Sciatic nerve (tissue), 2 donors: ENCODE data around the gene ITPK1. TPM values are rescaled to one million over a fixed set of nuclear protein-coding genes. Genes with fewer than 3 reads are reported as not detected.

Experiments
- ATAC-seq: fragments of 200-7000 bp; cut with Tn5 transposase; one replicate; pipeline ENCODE4 v1.9.1; 2020; ENCODE audit warnings: mild to moderate bottlenecking, moderate library complexity
- DNase-seq: peaks from one replicate; pipeline ENCODE4 v3.0.0-alpha.2; 2020; ENCODE audit warnings: low spot score
- intact Hi-C: fragments of 100-400 bp; cut with DNase I; formaldehyde crosslinking; loops from one replicate; pipeline ENCODE4 v1.14.2; 2022
- total RNA-seq: library from RNA; stranded (reverse); fragmentation: NEBNext Ultra II Directional; extraction: Animal tissue kit (Norgen Biotek cat#: 25700); gene quantifications from one replicate; pipeline ENCODE4 v1.2.1, GENCODE V29; 2021
- donor health status: DM: no; HTN: no; CAD: no.
- donor health status: DM: no; HTN: no; CAD: no.

Gene ITPK1
- total RNA-seq, 1 donor from 2014 or later, result 118 TPM

GRCh38 chr14:93055651-93056115 is 60.0 kb downstream of the ITPK1 start:
- no peak for DNase-seq
- ATAC-seq, result no peak
- intact Hi-C loops, result no loop called here

- intact Hi-C loops, result no loop called here
- no peak for DNase-seq
- ATAC-seq, result no peak
These were observed 60.8 kb downstream of the ITPK1 start for GRCh38 chr14:93054876-93055275.

- ATAC-seq, result no peak
- no peak for DNase-seq
- intact Hi-C loops, result no loop called here
These were observed 61.7 kb downstream of the ITPK1 start for GRCh38 chr14:93054006-93054405.

- ATAC-seq, result no peak
- intact Hi-C loops, result no loop called here
These were observed 63.9 kb downstream of the ITPK1 start for GRCh38 chr14:93051600-93052546.

DNA sequence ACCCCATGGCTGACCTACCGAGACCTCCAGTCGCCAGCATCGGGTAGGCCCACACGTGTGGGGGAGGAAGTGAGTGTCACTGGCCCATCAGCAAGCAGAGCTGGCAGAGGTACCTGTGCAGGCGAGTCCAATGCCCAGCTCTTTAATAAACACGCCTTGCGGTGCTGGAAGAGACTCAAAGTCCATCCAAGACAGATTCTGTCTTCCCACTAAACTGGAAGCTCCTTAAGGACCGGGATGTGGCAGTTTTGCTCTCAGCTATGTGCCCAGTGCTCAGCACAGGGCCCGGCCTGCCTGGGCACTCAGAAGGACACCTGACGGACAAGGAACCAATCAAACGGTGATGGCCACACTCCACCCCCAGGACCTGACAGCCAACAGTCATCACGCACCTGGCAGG is 65.0 kb downstream of the ITPK1 start:
- intact Hi-C loops, result no loop called here
- ATAC-seq, result no peak
- DNase-seq, result no peak

More at GRCh38 chr14:93051600-93052546, 63.9 kb downstream of the ITPK1 start:
- no peak for DNase-seq

- peak; percentile 14 for ATAC-seq
These were observed 65.8 kb downstream of the ITPK1 start for GRCh38 chr14:93049867-93050331.

GRCh38 chr14:93049315-93049714 is 66.4 kb downstream of the ITPK1 start:
- no peak for ATAC-seq
- no peak for DNase-seq
- intact Hi-C loops, result no loop called here

More at GRCh38 chr14:93049867-93050331, 65.8 kb downstream of the ITPK1 start:
- intact Hi-C loops, result no loop called here
- DNase-seq, result no peak

GRCh38 chr14:93048843-93049242 is 66.9 kb downstream of the ITPK1 start:
- DNase-seq (no peak), ATAC-seq (no peak)
- intact Hi-C loops, result no loop called here

DNA sequence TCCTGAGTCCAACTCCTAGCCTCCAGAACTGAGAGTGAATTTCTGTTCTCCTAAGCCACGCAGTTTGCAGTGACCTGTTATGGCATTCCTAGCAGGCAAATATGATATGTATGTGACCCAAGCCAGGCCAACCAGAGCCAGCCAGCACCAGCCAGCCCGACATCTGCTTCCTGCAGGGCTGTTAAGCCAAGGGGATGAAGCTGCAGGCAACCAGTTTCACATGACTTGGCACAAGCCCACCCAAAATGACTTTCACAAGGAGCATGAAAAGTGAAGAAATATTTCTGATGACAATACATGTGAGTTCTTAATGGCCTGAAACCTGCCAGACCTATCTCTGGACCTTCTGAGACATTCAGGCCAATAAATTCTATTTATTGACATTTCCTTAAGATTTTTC is 68.1 kb downstream of the ITPK1 start:
- ATAC-seq, result no peak
- intact Hi-C loops, result no loop called here

GRCh38 chr14:93047157-93047556 is 68.6 kb downstream of the ITPK1 start:
- ATAC-seq, result no peak
- intact Hi-C loops, result no loop called here

More for the DNA sequence above, 68.1 kb downstream of the ITPK1 start:
- DNase-seq, result no peak

DNA sequence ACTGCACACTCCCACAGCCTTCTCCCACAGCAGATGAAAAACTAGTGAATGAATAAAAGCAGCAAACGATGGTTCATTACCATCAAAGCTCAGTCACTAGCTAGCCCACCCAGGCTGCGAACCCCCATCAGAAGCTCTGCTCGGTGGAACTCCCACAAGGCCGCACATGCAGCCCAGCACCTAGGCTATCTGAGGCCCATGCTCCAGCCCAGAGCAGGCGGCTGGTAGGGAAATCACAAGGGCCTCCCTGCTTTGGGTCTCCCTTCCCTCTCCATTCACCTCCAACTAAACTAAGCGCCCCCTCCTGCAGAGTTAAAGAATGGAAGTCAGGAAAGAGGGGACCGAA is 69.0 kb downstream of the ITPK1 start:
- DNase-seq (no peak), ATAC-seq (no peak)
- intact Hi-C loops, result no loop called here

More at GRCh38 chr14:93047157-93047556, 68.6 kb downstream of the ITPK1 start:
- DNase-seq, result no peak

- intact Hi-C loops, result no loop called here
- ATAC-seq (no peak), DNase-seq (no peak)
These were observed 69.6 kb downstream of the ITPK1 start for GRCh38 chr14:93045965-93046704.

DNA sequence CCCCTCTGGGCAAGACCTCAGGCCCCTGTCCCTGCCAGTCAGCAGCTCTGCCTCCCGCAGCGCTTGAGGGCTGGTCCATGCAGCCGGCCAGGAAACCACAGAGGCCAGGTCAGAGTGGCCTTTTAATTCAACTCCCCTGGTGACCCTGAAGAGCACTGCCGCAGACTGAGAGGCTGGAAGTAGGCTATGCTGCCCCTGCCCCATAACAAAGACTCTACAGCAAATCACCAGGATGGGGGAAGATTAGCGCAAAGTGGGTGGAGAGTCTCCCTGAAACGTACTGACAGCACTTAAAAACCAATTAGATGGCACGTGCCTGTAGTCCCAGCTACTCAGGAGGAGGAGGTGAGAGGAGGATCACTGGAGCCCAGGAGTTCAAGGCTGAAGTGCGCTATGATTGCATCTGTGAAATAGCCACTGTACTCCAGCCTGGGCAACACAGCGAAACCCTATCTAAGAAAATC is 70.5 kb downstream of the ITPK1 start:
- intact Hi-C loops, result no loop called here
- ATAC-seq, result no peak

GRCh38 chr14:93044556-93044955 is 71.2 kb downstream of the ITPK1 start:
- ATAC-seq (no peak), DNase-seq (no peak)
- intact Hi-C loops, result no loop called here

More for the DNA sequence above, 70.5 kb downstream of the ITPK1 start:
- DNase-seq, result no peak

- ATAC-seq, result no peak
- no peak for DNase-seq
- intact Hi-C loops, result no loop called here
These were observed 71.6 kb downstream of the ITPK1 start for GRCh38 chr14:93044121-93044520.

GRCh38 chr14:93042968-93043940 is 72.5 kb downstream of the ITPK1 start:
- ATAC-seq (peak; percentile 53), DNase-seq (no peak)
- intact Hi-C loops, result no loop called here

DNA sequence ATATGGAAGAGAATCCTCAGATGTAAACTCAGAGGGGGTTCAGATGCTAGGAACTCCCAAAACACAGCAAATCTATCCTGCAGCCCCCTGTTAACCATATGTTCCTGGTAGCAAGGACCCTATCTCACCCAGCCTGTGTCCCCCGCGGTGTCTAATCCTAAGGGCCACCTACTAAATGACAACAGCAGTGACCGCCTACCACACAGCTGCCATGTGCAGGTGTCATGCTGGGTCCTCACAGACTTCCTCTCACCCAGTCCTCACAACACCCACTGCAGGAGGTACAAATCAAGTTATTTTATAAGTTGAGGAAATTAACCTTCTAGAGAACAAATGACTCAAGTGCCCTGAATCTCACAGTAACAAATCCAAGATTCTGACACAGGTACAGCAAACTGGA is 73.9 kb downstream of the ITPK1 start:
- no peak for DNase-seq
- intact Hi-C loops, result no loop called here
- ATAC-seq, result no peak

- DNase-seq (no peak), ATAC-seq (no peak)
- intact Hi-C loops, result no loop called here
These were observed 74.7 kb downstream of the ITPK1 start for GRCh38 chr14:93040982-93041381.

DNA sequence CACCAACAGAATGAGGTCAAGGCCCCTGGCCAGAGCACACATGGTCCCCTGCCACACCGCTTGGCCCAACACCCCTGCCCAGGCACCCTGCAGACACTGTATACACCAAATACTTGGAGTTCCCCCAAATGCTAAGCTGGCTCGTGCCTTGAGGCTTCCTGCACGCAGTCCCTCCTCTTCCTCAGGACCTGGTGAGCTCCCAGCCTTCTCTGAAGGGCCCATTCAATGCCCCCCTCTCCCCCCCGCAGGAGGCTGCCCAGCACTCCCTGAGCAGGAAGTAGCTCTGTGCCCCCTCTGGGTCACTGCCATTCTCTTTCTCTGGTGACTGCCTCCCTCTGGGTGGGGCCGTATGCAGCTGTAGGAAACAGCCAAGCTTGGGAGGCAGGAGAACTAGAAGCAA is 75.3 kb downstream of the ITPK1 start:
- no peak for DNase-seq
- ATAC-seq, result no peak
- intact Hi-C loops, result no loop called here
